IPS-NIHi7 (cell line): Measurements from ENCODE around the gene CDH18.

Source experiments
- DNase-seq: peaks from one replicate; pipeline ENCODE4 v3.0.0; 2012; ENCODE audit warnings: mixed read lengths; ENCODE audit errors: extremely low spot score

Gene CDH18

GRCh38 chr5:19733612-19734495 is 254.1 kb downstream of the CDH18 start:
- DNase-seq: no peak

DNA sequence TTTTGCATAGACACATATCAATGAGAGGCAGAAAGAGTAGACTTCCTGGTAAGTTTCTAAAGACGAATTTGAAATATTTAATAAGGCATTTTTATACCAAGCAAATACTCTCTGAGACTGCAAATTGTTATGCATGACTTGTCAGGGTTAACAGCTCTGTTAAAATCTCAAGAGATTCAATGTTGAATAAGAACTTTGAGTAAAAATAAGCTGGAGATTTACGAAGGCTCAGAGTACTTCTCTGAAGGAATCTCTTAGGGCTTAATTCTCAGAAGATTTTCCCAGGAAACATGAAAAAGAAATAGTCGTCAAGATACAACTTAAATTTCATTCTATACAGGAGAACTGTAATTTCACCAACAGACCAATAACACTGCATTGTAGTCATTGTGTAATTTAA is 259.4 kb downstream of the CDH18 start:
- no peak for DNase-seq

DNA sequence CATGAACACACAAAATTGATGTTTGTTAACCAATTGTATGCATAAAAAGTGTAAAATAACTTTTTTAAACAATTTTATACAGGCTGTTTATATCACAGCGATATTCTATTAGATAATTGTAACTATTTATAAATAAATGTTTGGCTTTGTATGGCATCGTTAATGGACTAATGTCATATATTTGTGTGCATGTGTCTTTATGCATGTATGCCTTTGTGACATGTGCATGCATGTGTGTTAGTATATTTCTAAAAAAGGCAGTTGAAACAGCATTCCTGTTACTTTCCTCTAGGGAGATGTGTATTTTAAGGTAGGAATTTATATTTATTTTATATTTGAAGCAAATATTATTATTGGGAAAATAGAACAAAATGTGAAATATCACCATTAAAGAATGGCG is 268.9 kb downstream of the CDH18 start:
- no peak for DNase-seq

DNA sequence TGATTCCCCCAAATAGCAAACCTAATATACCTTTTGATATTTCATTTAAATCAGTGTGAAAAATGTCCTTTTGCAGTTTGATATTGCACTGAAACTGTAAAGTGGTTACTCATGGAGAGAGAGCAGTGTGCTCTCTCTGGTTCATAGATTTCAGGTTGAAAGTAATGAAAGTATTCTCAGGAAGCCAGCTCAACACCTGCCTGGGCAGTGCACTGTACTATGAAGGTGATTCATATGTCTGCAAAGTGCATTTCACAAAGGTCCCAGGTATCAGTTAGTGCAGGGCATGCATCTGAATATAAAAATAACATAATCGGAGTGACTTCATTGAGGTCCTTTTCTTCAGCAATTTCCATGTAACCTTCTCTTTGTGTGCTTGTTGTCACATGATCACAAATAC is 274.3 kb downstream of the CDH18 start:
- DNase-seq: no peak

DNA sequence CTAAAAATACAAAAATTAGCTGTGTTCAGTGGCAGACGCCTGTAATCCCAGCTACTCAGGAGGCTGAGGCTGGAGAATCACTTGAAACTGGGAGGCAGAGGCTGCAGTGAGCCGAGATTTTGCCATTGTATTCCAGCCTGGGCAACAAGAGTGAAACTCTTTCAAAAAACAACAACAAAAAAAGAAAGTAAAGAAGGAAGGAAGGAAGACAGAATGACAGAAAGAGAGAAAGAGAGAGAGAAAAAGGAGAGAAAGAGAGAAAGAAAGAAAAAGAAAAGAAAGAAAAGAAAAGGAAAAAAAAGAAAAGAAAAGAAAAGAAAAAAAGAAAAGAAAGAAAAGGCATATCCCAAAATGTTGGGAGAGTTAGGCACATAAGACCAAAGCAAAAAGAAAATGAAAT is 278.6 kb downstream of the CDH18 start:
- no peak for DNase-seq

DNA sequence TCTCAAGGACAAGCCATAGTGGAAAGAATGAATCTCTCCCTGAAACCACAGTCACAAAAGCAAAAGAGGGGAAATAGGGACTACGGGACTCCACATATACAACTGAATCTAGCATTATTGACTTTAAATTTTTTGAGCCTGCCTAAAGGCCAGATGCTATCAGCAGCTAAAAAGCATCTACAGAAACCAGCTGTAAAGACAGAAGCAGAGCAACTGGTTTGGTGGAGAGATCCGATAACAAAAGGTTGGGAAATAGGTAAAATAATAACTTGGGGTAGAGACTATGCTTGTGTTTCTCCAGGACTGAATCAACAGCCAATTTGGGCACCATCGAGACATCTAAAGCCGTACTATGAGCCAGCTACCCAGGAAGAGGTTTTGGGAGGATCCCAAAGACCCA is 281.2 kb downstream of the CDH18 start:
- DNase-seq: no peak

DNA sequence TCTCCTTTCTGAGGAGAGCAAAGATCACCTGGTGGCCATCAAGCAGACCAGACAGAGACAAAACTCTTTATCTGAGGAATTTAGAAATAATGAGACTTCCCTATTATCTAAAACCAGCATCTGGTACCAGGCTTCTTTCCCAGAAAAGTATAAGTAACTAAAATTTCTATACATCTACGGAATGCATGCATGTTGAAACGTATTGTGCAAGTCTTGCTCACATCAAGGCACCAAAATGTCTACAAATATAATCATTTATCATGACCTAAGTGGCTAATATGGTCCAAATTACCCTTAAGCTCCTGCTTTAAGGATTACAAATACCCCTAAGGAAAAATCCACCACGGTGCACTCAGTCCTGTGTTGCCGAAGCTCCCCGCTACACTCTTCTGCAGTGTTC is 286.3 kb downstream of the CDH18 start:
- no peak for DNase-seq

GRCh38 chr5:19694949-19695611 is 292.9 kb downstream of the CDH18 start:
- no peak for DNase-seq

DNA sequence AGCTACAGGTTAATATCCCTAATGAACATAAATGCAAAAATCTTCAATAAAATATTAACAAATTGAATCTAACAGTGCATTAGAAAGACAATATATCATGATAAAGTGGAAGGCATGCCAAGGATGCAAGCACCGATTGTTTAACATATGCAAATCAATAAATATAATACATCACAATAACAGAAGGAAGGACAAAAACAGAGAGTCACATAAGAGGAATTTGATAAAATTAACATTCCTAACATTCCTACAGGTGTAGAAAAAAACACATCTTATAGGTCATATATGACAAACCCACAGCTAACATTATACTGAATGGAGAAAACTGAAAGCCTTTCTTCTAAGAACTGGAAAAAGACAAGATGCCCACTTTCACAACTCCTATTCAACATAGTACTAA is 297.0 kb downstream of the CDH18 start:
- DNase-seq: no peak

DNA sequence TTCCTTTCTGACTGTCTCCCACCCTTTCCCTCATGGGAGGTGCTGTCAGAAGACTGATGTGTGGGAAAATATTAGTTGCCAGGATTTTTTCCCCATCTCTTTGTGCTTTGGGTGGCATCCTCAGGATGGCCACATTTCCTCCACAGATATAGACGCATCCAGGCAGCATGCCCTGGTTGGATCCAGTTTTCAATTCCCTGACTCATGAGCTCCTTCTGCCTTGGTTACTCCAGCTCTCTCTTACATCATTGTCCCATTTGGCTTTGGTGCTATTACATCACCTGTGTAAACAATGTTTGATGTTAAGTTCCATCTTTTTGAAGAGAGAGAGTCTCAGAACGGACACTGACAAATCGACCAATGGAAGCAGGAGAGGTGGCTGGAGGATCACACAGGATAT is 302.5 kb downstream of the CDH18 start:
- no peak for DNase-seq

GRCh38 chr5:19676895-19677294 is 311.1 kb downstream of the CDH18 start:
- no peak for DNase-seq

DNA sequence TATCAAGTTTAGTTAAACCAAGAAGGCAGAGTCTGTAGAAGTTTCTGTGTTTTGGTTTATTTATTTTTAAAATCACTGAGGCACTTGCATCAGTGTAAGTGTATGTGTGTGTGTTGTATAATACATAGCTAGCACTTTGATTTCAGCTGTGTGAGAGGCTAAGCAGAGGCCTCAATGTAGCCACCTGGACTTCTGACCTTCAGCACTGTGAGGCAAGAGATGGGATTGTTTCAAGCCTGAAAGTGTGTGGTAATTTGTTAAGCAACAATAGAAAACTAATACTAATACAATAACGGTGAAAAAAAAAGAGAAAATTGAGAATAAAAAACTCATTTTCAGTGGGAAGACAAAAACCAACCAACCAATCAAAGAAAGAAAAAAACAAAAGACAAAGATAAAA is 327.3 kb downstream of the CDH18 start:
- no peak for DNase-seq

DNA sequence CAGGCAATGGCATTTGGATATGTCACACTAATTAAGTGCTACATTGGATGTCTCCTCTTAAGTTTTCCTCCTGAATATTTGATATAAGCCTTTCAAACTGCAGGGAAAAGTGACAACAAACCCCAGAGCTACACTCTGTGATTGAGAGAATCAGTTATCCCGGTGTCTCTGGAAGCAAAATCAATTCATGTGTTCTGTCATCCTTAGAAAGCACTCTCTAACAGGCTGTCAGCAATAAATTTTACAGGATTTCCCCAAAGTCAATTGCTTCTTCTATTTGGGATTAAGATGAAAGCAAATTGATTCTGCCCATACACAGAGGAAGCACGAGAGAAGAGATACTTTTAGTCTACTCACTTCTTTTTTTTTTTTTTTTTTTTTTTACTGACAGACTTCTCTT is 332.4 kb downstream of the CDH18 start:
- DNase-seq: no peak

DNA sequence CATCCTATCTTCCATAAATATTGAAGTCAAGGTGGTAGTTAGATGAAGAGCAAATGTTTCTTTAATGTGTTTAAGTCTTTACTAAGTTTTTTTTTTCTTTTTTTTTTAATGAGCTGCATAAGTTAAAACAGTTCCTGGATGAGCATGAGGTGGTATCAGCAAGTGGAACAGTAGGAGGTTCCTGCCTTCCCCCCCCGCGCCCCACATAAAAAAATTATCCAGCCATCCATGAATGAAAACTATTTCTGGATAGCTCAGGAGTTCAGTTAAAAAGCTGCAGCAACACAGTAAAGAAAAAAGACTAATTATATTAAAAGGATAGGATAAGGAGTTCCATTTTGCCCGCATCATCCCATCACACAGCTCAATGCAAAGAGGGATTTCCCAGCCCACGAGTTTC is 349.5 kb downstream of the CDH18 start:
- DNase-seq: no peak

DNA sequence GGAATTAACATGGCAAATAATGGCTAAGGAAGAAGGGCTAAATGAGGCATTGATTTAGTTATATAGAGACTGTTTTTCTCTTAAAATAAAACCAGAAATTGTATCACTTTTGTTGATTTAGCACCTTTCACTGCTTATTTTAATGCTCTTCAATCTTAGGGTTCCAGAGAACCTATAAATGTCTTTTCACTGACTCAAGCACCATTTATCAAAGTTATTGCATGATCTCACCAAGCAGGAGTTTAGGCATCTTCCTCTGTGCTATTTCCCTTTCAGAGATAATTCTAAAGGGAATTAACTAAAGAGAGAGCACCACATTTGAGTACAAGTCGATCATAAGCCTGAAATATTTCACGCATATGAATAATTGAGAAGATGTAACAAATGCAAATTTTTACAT is 357.1 kb downstream of the CDH18 start:
- no peak for DNase-seq

- DNase-seq: no peak
These were observed 361.8 kb downstream of the CDH18 start for GRCh38 chr5:19626211-19626610.

GRCh38 chr5:19625562-19625961 is 362.4 kb downstream of the CDH18 start:
- no peak for DNase-seq

DNA sequence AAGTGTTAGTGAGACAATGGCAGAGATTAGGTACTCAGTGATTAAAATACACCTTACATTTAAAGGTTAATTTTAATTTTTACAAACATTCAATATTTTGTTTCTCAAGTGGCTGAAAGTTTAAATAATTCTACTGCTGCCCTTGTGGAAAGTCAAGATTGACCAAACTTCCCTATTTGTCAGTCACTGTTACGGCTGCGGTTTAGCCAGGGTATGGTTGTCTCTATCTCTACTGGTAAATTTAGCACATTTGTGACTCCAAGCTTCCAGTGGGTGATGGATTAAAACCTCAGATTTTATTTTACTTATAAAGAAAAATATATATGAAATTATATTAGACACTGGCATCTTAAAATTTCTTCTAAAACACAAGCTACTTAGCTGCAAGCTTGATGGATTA is 368.4 kb downstream of the CDH18 start:
- DNase-seq: no peak

DNA sequence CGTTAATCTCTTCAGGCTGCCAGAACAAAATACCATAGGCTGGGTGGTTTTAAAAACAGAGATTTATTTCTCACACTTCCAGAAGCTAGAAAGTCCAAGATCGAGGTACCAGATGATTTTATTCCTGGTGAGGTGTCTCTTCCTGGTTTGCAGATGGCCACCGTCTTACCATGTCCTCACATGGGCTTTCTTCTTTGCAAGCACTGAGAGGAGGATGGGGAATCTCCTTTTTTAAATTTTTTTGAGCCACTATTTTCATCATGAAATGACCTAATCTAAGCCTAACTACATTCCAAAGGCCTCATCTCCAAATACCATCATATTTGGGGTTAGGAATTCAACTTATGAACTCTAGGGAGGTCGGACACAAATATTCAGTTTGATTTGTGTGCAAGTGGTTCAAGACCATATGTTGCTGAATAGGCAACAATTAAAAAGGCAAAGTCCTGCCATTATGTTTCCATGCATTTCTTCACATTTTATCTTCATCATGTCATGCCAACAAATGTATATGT is 371.2 kb downstream of the CDH18 start:
- no peak for DNase-seq

DNA sequence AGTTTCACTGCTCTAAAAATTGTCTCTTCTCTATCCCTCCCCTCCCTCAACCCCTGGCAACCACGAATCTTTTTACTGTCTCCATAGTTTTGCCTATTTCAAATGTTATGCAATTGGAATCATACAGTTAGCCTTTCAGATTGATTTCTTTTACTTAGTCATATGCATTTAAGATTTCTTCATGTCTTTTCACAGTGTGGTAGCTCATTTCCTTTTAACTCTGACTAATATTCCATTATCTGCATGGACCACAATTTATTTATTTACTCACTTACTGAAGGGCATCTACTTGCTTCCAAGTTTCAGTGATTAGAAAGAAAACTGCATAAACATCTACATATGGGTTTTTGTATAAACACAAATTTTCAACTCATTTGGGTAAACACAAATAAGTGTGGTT is 372.3 kb downstream of the CDH18 start:
- DNase-seq: no peak

DNA sequence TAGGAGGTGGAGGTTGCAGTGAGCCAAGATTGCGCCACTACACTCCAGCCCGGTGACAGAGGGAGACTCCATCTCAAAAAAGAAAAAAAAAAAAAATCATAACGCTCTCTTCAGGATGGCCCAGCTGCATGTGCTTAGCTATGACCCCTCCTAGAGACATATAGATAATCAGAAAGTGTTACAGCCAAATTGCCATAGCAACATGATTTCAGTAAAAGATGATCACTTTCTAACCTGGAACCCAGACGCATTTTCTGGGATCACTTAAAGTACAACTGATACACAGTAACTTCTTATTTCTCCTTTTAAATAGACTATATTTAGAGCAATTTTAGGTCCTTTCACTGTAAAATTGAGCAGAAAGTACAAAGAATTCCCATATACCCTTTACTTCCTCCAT is 372.9 kb downstream of the CDH18 start:
- no peak for DNase-seq

DNA sequence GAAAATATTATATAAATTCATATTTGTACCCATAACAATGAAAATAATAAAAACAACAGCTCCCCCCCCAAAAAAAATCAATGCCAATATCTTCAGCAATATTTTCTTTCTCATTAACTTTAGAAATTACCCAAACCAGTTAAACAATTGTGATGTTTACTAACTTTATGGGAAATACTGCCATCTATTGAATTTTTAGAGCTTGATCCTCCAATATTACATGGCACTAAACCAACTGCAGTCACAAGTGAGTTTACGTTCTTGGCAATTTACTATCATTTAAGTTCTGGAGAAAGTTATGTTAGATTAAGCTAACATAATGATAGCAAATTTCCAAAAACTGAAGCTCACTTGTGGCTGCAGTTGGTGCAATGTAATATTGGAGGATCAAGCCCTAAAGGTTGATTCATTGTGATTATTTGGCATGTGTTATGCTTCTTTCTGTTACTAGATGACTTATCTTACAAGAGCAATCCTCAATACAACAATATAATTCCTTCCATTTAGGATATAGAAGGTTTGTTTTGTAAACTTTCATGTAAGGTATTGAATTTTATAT is 379.5 kb downstream of the CDH18 start:
- DNase-seq: no peak

DNA sequence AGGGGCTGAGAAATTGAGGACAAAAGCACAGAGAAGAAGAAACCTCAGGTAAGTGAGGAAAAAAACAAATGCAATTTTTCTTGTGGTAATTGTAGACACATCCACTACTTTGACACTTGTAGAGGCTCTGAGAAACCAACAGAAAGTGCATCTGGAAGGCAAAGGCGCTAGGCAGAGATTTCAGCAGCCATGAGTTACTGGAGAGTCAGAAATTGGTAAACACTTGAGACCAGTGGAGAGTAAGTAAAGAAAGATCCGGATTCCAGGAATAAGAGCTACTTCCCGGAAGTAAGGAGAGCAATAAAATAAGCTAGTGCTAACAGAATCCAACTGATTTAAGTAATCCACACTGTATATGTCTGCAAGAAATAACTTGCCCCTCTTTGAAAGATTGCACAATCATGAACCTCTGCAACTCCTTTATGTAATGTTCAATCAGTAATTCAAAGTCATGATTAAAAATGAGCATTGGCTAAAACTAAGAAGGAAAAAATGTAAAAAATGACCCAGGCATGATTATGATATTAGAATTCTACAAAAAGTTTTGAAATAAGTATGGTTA is 382.1 kb downstream of the CDH18 start:
- no peak for DNase-seq
